ENCODE results near the gene TGIF2. TPM values are rescaled to one million over a fixed set of nuclear protein-coding genes. Genes with fewer than 3 reads are reported as not detected.

TGIF2 gene
- total and polyA plus RNA-seq, 2 of the 13 experiments (the other 11 are each of a cell fraction or from before 2014, with no cell fraction given) = 41.3 to 53.9 TPM

- TF ChIP-seq ZBTB34 (CRISPR knock-in tag; IDR thresholded peaks at IDR 0.05) (0 out of 2 replicates have a peak, but pooled peaks have one; percentile 65), TFAP4 (IDR thresholded peaks at IDR 0.05; ENCODE audit: borderline replicate concordance, low read depth) (peak; percentile 87; the same call in 1 of the 2 replicates), TEAD3 (CRISPR knock-in tag; optimal IDR thresholded peaks at IDR 0.05; ENCODE audit: borderline replicate concordance) (peak; percentile 85), E2F1 (CRISPR knock-in tag; IDR thresholded peaks at IDR 0.05) (peak; percentile 98), THAP7 (CRISPR knock-in tag; IDR thresholded peaks at IDR 0.05) (peak; percentile 85; the same call in 1 of the 2 replicates), ZNF44 (CRISPR knock-in tag; IDR thresholded peaks at IDR 0.05) (peak; percentile 92), KLF9 (CRISPR knock-in tag; IDR thresholded peaks at IDR 0.05; ENCODE audit: low read depth) (0 out of 2 replicates have a peak, but pooled peaks have one; percentile 70), TFE3 (CRISPR knock-in tag; IDR thresholded peaks at IDR 0.05) (peak; percentile 88), ZNF274 (CRISPR knock-in tag; IDR thresholded peaks at IDR 0.05) (peak; percentile 91), YEATS2 (CRISPR knock-in tag; IDR thresholded peaks at IDR 0.05; ENCODE audit: borderline replicate concordance) (peak; percentile 100), SRF (IDR thresholded peaks at IDR 0.05; ENCODE audit: low read depth, low read length) (peak; percentile 60; the same call in 1 of the 2 replicates), THRA (CRISPR knock-in tag; IDR thresholded peaks at IDR 0.05; ENCODE audit: borderline replicate concordance) (peak; percentile 93), SATB2 (CRISPR knock-in tag; IDR thresholded peaks at IDR 0.05) (peak; percentile 30), ZNF704 (CRISPR knock-in tag; IDR thresholded peaks at IDR 0.05; ENCODE audit: borderline replicate concordance) (no peak; the same call in 1 of the 2 replicates), SNAI1 (CRISPR knock-in tag; IDR thresholded peaks at IDR 0.05; ENCODE audit: borderline replicate concordance) (no peak; the same call in 1 of the 2 replicates), POLR2AphosphoS5 (IDR thresholded peaks at IDR 0.05; ENCODE audit: low read depth, low read length) (peak; percentile 98), CENPBD1 (CRISPR knock-in tag; IDR thresholded peaks at IDR 0.05; ENCODE audit: borderline replicate concordance, low read depth) (peak; percentile 50; the same call in 1 of the 2 replicates), ELF3 (CRISPR knock-in tag; IDR thresholded peaks at IDR 0.05) (peak; percentile 94), CBX2 (IDR thresholded peaks at IDR 0.05; ENCODE audit: low read depth, low read length) (no peak), CBX2 (CRISPR knock-in tag; IDR thresholded peaks at IDR 0.05; ENCODE audit: low read depth) (peak; percentile 64; the same call in 1 of the 2 replicates)
These were observed 32.2 kb downstream of the TGIF2 start, which contains the start of gene RAB5IF (continued) for GRCh38 chr20:36605399-36606157.
